ENCODE data around the gene MTMR10.

The MTMR10 gene

DNA sequence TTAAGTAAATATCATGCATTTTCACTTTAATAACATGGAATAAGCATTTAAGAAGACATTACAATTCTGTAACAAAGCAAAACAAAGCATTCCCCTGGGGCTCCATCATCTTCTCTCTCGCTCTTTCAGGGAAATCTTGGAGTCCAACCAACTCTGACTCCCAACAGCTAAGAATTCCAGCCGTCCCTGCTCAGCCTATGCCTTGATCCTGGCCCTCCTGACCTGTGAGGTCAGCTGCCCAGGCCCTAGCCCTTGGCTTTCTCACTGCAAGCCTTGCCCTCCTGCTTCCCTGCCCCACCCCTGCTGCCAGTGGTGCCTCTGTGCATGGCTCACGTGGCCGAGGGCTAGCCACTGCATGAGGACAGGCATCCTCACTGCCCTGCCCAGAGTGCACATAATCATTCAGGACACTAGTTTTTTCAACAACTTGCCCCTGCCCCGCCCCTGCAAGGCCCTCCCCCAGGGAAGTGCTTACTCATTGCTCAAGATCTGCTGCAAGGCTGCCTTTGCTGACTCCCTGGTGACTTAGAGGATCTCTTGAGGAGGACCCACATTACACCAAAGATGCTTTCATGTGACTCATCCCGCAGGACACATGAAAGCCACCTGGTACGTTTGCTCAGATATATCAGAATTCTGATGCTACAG is 37.6 kb downstream of the MTMR10 start:
- DNase-seq: no peak

DNA sequence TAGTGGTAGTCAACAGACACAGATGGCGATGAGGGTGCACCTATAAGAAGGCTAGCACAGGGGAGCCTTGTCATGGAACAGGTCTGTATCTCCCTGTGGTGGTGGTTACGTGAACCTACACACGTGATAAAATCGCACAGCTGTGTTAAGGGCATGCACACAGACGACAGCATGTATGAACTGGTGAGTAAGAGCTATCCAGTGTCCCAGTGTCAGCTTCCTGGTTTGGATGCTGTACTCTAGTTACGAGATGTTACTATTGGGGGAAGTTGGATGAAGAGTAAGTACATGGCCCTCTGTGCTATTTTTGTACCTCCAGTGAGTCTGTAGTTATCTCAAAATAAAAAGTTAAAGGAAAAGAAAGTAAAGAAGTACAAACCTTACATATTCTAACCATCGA is 38.2 kb downstream of the MTMR10 start:
- no peak for DNase-seq

DNA sequence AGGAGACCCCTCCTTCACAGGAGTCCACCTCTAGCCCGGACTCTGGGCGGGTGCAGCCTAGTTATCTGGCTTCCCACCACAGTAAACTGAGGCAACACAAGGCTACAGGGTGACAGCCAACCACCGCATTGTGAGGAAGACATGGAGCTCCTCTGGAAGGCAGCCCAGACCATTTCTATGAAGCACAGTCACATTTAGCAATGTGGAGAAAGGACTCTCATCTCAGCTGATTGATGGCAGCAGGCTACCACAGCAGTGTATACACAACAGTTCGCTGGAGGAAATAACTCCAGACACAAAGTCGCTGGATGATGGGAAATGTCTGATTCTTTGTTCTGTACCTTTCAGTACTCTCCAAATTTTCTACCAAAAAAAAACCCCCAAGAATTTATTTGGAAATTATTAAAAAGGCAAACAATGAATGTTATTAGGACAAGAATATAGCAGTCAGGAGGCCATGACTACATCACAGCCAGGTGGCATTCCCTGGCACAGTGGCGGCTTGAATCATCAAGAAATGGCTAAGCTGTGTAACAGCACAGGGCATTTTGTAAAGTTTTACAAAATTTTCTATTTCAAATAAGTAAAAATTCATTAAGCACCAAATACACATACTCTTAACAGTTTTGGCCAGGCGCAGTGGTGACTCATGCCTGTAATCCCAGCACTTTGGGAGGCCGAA is 47.6 kb downstream of the MTMR10 start:
- no peak for DNase-seq

DNA sequence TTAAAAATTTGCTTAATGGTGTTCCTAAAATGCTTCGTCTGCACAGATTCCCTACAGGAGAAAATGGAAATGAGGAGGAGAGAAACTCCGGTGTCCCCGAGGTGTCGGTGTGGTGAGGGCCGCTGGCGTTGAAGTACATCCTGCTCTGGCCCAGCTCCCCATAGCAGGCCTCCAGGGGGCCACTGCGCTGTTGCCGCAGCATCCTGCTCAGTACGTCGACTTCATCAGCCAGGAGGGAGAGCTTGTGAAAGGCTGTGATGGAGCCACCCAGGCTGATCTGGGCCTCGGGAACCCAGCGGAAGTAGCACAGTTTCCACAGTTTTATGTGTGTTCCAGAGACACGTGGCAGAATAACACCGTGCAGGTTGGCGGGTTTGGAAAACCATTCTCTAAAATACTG is 49.9 kb downstream of the MTMR10 start:
- no peak for DNase-seq

DNA sequence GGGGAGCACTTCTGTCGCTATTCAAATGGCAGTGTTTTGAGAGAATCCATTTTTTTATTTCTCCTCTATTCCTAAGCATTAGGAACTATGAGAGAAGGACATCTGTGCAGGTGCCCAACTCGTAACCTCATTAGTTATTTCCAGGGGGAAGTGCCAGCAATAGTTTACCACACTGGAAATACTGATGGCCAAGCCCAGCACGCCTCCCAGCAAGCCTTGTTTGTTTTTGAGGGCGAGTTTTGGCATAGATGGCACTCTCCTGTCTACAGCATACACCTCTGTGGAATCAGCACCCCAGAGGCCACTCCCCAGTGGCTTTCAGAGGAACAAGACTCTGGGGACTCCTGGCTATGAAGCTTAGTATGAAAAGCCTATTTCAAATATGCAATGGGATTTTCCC is 51.1 kb downstream of the MTMR10 start:
- no peak for DNase-seq

DNA sequence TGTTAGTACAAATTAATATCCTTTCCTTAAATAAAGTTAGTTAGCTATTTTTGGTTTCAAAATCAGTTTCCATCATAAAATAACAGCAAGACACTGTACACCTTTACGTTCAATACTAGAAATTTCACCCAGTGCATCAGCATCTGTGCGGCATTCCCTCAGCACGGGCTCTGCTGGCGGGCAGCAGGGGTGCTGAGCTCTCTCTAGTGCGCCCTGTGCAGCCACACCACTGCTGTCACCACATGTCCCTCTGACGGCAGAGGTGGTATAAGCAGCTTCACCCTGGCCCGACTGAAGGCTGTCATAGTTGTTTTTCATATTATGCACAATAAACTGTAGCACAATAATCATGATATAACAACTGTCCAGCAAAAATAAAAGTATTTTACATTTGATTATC is 52.3 kb downstream of the MTMR10 start:
- no peak for DNase-seq

DNA sequence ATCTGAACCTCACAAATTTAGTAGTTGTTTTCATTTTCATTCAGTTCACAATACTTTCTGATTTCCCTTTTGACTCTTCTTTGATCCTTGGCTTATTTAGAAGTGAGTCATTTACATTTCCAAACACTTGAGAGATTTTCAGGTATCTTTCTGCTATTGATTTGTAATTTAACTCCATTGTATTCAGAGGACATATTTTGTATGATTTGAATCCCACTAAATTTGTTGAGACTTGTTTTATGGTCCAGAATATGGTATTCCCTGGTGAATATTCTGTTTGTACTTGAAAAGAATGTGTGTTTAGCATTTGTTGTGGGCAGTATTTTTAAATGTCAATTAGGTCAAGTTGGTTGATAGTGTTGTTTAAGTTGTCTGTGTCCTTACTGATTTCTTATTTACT is 58.1 kb downstream of the MTMR10 start:
- DNase-seq: no peak

DNA sequence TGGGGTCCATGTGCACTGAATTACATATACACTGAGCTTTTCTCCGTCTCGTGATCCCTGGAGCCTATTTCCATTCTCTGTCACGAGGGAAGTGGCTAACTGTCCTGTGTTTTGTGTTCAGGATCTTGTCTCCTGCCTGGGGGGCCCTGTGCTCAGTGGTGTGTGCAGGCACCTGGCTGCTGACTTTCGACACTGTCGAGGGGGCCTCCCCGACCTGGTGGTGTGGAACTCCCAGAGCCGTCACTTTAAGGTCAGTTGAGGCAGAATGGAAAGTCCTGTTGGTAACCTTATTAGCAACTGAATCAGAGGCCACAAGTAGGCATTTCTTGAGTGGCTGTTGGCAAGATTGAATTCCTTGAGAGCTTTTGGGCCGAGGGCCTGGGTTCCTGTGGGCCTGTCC is 61.0 kb downstream of the MTMR10 start:
- DNase-seq: no peak

DNA sequence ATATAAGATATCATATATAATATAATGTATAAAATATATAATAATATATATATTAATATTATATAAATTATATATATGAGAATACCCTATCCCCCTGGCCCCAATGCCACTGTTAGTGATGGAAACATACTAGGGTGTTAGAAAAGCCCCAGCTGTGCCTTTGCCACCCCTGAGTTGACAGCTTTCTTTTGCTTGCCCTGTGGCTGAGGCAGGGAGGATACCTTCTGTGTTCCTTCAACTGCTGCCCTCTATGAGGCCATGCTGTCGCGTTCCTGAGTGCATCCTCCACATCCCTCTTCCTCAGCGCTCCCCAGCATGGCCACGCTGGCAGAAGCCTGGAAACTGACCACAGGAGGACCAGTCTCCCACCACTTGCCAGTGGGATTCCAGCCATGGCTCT is 61.4 kb downstream of the MTMR10 start:
- no peak for DNase-seq

DNA sequence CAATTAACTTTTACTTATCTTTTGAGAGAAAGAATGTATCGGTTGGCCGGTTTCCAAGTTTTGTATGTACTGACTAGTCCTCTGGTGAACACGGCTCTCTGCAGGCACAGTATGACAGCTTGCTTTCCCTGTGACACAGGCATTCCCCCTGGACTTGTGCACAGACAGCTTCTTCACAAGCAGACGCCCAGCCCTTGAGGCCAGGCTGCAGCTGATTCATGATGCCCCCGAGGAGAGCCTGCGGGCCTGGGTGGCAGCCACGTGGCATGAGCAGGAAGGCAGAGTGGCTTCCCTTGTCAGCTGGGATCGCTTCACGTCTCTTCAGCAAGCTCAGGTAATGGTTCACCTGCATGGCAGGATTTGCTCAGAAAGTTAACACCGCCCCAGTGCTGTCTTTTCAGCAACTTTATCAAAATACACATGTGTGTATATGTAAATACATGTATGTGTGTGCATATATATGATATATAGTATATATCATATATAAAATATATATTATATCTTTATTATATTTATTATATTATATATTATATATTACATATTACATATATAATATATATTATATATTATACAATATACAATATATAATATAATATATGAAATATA is 62.3 kb downstream of the MTMR10 start:
- no peak for DNase-seq

DNA sequence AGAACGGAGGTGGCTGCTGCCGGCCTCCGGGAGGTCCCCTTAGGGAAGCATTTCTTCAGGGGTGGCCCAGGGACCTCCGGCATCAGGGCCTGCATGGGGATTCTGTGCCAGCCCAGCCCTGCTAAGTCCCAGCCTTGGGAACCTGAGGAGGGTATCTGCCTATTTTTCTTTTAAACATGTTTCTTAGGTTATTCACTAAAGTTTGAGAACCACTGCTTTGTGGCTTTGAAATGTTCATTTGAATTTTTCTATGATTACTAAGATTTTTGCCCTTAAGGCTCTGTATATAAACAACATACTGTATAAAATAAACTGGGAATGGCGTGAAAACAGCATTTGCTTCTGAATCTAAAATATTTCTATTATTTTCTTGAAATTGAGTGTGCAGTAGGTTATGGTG is 63.4 kb downstream of the MTMR10 start:
- no peak for DNase-seq

DNA sequence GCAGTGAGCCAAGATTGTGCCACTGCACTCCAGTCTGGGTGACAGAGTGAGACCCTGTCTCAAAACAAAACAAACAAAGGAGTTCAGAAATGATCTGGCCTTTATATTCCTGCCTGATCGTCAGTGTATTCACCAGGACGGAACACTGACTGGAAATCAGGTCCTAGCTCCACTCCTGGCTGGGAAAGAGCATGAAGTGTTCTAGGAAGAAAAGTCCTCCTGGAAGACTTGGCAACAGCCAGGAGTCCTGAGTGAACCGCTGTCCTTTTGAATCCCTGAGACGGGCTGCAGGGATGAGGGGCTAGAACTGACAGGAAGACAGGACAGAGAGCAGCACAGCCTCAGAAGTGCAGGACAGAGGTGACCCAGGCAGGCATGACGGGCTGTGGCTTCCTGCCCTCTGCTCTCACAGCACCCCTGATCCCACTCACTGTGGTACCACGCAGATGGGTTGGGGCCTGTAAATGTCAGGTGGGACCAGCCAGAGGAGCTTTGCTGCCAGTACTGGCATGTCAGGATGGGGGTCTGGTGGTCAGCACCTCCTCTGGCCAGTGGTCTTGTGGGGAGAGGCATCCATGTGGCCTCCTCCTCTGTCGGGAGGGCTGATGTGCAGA is 64.2 kb downstream of the MTMR10 start:
- no peak for DNase-seq

DNA sequence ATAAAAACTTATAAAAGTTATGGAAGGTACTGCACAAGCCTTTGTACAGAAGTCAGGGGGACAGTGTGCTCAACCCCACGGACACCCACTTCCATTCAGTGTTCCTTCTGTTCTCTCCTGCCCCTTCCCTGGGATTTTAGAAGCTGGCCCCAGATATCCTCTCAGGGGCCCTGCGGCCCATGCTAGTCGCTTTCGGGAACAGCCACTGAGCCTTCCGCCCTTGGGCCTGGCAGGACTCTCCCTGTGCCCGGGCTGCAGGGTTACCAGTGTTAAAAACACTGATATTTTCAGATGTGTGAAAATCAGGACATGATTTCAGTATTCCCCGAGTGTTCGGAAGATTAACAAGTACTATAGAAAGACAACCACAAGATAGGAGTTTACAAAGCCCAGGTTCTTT is 65.3 kb downstream of the MTMR10 start:
- no peak for DNase-seq

DNA sequence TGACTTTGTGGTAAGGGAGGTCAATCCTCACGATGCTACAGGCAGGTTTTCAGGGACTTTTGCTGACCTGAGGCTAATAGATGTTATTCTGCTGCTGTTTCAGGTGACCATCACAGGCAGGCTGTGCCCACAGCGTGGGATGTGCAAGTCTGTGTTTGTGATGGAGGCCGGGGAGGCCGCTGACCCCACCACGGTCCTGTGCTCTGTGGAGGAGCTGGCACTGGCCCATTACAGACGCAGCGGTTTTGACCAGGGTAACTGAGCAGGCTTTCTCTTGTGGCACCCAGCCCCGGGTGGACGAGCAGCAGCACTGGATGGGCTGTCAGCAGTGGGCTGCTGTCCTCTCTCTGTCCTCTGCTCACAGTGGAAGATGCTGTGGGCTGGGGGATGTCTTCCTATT is 65.7 kb downstream of the MTMR10 start:
- no peak for DNase-seq

DNA sequence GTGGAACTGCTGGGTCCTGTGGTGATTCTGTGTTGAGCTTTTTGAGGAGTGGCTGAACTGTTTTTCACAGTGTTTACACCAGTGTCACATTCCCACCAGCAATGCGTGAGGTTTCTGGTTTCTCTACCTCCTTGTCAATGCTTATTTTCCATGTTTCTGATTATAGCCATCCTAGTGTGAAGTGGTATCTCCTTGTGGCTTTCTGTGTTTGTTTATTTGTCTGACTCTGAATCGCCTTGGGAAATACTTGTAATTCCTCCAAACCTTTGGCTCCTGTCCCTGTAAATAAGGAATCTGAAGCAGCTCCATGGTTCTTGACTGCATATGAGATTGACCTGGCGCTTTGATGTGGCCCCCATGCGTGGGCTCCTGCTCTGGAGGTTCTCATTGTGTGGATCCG is 67.1 kb downstream of the MTMR10 start:
- no peak for DNase-seq

DNA sequence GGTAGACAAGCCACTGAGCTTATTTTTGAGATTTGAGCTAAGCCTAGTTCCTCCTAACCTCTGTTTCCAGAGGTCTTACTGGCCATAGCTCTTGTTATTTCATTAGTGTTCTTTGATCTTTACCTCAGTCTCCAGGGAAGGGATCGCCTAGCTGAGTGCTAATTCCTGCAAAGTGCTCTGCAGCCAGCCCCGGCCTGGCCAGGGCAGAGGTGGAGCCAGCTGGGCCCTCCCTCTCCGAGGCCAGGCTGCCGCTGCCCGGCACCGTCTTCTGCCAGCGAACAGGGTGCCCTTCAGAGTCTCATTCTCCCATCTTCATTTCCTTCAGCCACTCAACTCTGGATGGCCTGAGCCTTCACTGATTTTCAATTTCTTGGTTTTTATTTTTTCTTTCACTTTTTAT is 68.0 kb downstream of the MTMR10 start:
- DNase-seq: peak; percentile 51

DNA sequence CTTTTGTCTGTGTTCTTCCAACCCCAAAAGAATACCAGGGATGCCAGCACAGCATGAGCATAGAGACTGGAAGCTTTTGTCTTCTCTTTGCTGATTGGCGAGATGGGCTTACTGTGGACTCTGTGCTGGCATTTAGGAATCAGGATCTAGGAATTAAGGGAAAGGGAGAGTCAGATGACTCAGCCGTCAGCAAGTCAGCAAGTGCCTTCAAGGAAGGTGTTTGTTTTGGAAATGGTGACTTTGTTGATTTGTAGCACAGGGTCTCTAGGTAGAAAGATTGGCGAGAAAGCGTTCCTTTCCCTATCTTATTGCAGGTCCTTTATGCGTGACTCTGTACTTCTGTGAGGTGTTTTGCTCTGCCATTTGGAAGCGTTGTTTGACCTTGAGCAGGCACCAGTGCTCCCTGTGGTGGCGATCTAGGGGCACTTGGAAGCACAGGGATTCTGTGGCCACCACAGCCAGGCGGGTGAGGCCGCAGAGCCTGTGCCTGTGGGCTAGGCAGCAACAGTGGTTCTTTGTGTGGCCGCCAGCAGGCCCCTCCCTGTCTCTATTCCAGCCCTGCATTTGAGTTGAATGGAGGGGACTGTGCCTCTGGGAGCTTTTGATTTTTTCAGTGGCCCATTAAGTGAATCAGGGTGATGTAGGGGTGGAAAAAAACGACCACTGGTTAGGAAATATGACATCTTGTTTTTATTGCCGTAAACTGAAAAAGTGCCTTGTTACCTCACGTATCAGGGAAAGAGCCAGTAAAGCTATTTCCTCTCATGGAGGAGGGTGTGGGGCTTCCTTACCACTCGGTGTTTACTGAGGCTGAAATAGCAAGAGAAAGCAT is 68.7 kb downstream of the MTMR10 start:
- peak; percentile 81 for DNase-seq

DNA sequence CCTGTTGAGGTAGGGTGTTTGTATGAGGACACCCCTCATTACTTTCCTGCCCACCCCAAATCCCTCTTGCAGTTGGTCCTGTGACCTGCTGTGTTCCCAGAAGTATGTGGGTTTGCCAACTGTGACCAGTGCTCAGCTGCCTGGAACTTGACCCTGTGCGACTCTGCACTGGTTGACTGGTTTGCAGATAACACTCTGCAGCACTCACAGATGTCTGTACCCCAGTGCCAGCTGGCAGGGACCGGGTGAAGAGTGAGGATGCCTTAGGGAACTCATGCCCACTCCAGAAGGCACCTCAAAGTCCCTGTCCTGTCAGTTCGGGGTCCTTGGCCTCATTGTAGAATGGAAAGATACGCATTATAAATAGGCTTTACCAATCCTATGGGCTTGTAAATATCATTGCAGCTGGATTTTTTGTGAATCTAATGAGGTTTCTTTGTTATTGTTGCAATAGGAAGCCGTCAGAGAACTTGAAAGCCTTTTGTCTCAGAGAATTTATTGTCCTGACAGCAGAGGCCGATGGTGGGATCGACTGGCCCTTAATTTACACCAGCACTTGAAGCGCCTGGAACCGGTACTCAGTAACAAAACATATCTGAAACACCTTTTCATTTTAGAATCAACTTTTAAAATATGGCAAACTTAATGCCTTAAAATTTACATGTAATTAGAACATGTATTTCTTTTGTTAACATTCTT is 69.5 kb downstream of the MTMR10 start:
- no peak for DNase-seq

DNA sequence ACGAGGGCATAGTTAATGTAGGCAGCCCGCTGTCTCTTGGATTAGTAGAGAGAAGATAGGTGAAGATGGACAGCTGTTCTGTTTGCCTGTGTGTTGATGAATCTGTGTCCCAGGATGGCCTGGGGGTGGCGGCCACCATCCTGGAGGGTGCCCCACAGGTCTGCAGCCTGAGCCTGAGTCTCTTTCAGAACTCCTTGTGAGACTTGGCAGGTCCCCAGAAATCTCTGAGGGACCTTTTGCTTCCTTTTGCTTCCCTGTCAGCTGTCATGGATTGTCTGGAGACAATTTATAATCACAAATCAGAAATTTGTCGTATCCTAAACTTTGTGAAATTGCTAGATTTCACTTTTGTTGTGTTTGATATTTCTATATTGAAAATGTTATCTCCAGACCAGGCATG is 70.3 kb downstream of the MTMR10 start:
- DNase-seq: no peak

DNA sequence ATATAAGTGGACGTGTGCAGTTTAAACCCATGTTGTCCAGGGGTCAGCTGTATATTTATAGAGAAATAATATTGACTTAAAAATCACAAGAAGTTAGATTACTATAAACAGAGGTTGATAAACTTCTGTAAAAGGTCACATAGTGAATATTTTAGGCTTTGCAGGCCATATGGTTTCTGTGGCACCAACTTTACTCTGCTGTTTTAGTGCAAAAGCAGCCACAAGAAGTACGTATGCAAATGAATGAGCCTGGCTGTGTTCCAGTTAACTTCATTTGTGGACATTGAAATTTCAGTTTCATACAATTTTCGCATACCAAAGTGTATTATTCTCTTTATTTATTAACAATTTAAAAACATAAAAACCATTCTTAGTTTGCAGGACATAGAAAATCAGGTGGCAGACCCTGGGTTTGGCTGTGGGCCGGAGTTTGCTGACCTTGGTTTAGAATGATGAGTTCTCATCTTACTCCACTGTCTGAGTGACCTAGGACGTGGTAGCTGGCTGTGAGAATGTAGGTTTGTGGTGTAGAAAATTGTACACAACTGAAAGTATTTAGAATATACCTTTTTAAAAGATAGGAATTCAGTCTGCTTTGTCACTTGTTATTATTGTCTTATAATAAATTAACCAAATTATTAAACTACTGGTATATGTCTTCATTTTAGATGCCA is 71.4 kb downstream of the MTMR10 start:
- no peak for DNase-seq

DNA sequence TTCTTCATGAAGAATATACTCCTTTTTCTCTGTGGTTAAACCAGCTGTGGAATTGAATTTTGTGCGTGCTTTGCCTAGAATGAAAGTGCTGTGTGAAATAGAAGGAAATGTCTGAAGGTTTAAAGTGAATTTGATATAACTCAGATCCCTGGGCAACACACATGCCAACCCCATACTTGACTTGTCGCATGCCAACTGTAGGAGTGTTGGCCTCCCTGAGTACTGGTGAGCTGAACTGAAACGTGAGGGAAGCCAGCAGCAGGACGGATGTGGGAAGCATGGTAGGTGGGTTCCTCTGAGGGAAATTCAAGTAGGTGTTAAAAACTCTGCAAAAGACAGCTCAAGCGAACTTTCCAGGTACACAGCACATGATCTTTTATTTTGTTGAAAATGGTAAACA is 73.1 kb downstream of the MTMR10 start:
- DNase-seq: no peak

DNA sequence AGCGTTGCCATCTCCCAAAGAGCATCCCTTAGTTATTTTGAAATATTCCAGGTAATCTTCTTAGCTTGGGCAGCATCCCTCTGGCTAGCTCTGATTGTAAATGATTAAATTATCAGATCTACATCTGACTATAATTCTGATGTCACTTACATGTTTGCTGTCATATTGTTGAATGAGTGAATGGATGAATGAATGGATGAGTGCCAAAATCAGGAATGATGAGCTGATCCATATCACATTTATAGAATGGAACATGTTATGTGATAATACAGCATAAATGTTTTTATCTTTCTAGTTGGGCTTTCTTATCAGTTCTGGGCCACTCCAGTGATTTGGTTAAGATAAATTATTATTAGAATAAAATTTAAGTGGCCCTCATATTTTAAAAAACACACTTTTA is 73.8 kb downstream of the MTMR10 start:
- no peak for DNase-seq

All from retina (tissue), 1 donor.